Panc1 (cell line): Measurements from ENCODE around the gene TAS2R60. TPM values are rescaled to one million over a fixed set of nuclear protein-coding genes. Genes with fewer than 3 reads are reported as not detected.
"Not testable (repeated sequence)": the region's sequence is repeated elsewhere in the genome, so short reads cannot be mapped to it uniquely, and the experiment has no call there.

Experiments used
- ATAC-seq: fragments of 200-7000 bp; cut with Tn5 transposase; 2 replicates; pipeline ENCODE4 v1.9.1; 2020; ENCODE audit warnings: mild to moderate bottlenecking, moderate library complexity
- BruUV-seq: library from RNA; stranded (reverse); fragments of 400-500 nt; replicated peaks from 2 replicates; lab custom pipeline; 2021; lab: Mats Ljungman, UMichigan
- CTCF ChIA-PET: fragments of 300-600 bp; sonication (Branson Sonifier 250); formaldehyde crosslinking; loops from one replicate; lab custom pipeline; 2022; ENCODE audit warnings: antibody characterized with exemption; lab: Charles Lee
- POLR2A ChIA-PET: fragments of 300-600 bp; sonication (Branson Sonifier 250); formaldehyde crosslinking; loops from one replicate; lab custom pipeline; 2022; ENCODE audit warnings: antibody characterized with exemption; lab: Charles Lee
- DNase-seq: peaks from one replicate; pipeline ENCODE4 v3.0.0-alpha.2; 2010; ENCODE audit warnings: low read depth, low spot score
- H3K27ac ChIP-seq: 2 replicates; pipeline ENCODE4 v1.5.1; 2011; ENCODE audit warnings: mild to moderate bottlenecking, low read length, inconsistent platforms
- H3K27me3 ChIP-seq: fragments of 200-500 bp; sonication (Bioruptor generic); 2 replicates; pipeline ENCODE4 v1.6.0; 2014; ENCODE audit warnings: low read length, inconsistent platforms; ENCODE audit not compliant: control insufficient read depth, insufficient read depth
- H3K36me3 ChIP-seq: fragments of 200-500 bp; sonication (Bioruptor generic); 2 replicates; pipeline ENCODE4 v1.5.1; 2014; ENCODE audit warnings: inconsistent platforms, mild to moderate bottlenecking, low read length, moderate library complexity; ENCODE audit not compliant: control insufficient read depth, insufficient read depth
- H3K4me1 ChIP-seq: 2 replicates; pipeline ENCODE4 v1.5.1; 2011; ENCODE audit warnings: inconsistent platforms, mild to moderate bottlenecking, low read length, moderate library complexity; ENCODE audit not compliant: control insufficient read depth, insufficient read depth
- H3K4me3 ChIP-seq, 2 experiments: 2 replicates each; pipeline ENCODE4 v1.5.1; 2011 to 2012; ENCODE audit warnings: low read depth in 2 of 2, low read length in 2 of 2, mild to moderate bottlenecking in 2 of 2, inconsistent platforms in 1 of 2, moderate library complexity in 1 of 2
- H3K9me3 ChIP-seq: fragments of 200-500 bp; sonication (Bioruptor generic); 2 replicates; pipeline ENCODE4 v1.5.1; 2014; ENCODE audit warnings: low read depth, mild to moderate bottlenecking, inconsistent platforms, low read length, moderate library complexity; ENCODE audit not compliant: control insufficient read depth, insufficient read depth
- POLR2AphosphoS5 ChIP-seq: IDR thresholded peaks from 2 replicates; pipeline ENCODE4 v1.6.1; 2012; ENCODE audit warnings: mild to moderate bottlenecking, low read depth, low read length, moderate library complexity
- REST ChIP-seq, 2 experiments: IDR thresholded peaks; 2 replicates each; pipeline ENCODE4 v1.6.1; 2011 to 2012; ENCODE audit warnings: low read depth in 2 of 2, control low read depth in 1 of 2, low read length in 1 of 2, mild to moderate bottlenecking in 1 of 2, moderate library complexity in 1 of 2; ENCODE audit not compliant: insufficient read depth in 1 of 2
- SIN3A ChIP-seq: IDR thresholded peaks from 2 replicates; pipeline ENCODE4 v1.6.1; 2012; ENCODE audit warnings: low read depth, mild to moderate bottlenecking, low read length, moderate library complexity, borderline replicate concordance; ENCODE audit not compliant: insufficient read depth
- TCF7L2 ChIP-seq: IDR thresholded peaks from 2 replicates; pipeline ENCODE4 v1.6.1; 2011; ENCODE audit warnings: mild to moderate bottlenecking, low read depth, low read length, inconsistent platforms
- in situ Hi-C: cut with HindIII; loops from 2 replicates; pipeline ENCODE4 v1.10.0; 2016; ENCODE audit warnings: low sequenced_read_pairs, low pct_unique_long_range_greater_than_20kb
- intact Hi-C: fragments of 100-400 bp; cut with micrococcal nuclease; formaldehyde crosslinking; loops from one replicate; pipeline ENCODE4 v1.10.0; 2022; ENCODE audit not compliant: unreplicated experiment
- total RNA-seq: library from RNA; stranded (reverse); gene quantifications from one replicate; pipeline ENCODE4 v1.2.1, GENCODE V29; 2021; ENCODE audit not compliant: unreplicated experiment
- TF ChIP-seq, protein P1 (sequence below): fragments of 450-650 bp; IDR thresholded peaks from 2 replicates; pipeline ENCODE4 v1.5.1; 2017; ENCODE audit warnings: mild to moderate bottlenecking

TAS2R60 gene
- total RNA-seq, 1 experiment from 2014 or later, result not detected

DNA sequence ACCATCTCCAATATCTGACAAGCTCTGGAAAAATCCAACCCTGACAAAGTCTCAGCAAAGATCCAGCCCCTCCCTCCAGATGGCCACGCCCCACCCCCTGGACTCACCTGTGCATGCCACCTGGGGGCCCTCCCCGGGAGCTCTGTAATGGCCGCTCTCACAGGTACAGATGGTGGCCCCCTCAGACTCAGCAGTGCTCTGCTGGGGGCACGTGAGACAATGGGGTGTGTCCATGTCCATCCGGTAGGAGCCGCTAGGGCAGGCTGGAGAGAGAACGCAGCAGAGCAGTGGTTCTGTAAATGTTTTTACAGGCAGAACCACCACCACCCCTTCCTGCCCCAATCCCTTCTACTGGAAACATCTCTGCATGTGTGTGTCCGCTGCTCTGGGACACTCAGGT lies 44.1 kb upstream of the TAS2R60 start:
- ATAC-seq (no peak), DNase-seq (no peak)
- ChIA-PET CTCF (no interaction called here), POLR2A (no interaction called here)
- Histone ChIP-seq H3K4me3 (no peak overlapping the region), H3K4me1 (no peaks in the 10 kb centered on the region), H3K9me3 (no peaks in the 10 kb centered on the region), H3K27ac (no peak overlapping the region), H3K36me3 (no peaks in the 10 kb centered on the region), H3K27me3 (peaks cover 3% of the 10 kb centered on the region)
- intact Hi-C loops, result no loop called here
- in situ Hi-C loops, result no loop called here
- no peak for TF ChIP-seq SIN3A
- no TSS peak for BruUV-seq

DNA sequence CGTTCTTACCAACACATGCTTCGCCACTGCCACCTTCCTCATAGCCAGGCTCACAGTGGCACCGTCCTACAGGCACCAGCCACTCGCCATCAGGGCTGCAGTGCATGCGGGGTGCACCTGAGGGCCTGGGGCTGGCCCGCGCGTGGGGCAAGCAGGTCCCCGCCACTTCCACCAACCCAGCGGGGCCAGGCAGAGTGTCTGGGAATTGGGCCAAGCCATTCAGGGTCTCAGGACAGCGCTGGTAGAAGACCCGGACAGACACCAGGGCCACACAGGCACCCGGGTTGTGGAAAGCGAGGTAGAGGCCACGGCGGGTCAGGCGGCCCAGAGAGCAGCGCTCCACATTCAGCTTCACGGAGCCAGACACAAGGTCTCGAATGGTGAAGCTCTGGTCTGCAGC lies 43.6 kb upstream of the TAS2R60 start:
- Histone ChIP-seq H3K9me3 (no peaks in the 10 kb centered on the region), H3K27me3 (peaks cover 5% of the 10 kb centered on the region), H3K4me3 (no peak overlapping the region), H3K27ac (no peak overlapping the region), H3K4me1 (no peaks in the 10 kb centered on the region), H3K36me3 (no peaks in the 10 kb centered on the region)
- intact Hi-C loops, result no loop called here
- ChIA-PET POLR2A (no interaction called here), CTCF (no interaction called here)
- TF ChIP-seq, protein P1, sequence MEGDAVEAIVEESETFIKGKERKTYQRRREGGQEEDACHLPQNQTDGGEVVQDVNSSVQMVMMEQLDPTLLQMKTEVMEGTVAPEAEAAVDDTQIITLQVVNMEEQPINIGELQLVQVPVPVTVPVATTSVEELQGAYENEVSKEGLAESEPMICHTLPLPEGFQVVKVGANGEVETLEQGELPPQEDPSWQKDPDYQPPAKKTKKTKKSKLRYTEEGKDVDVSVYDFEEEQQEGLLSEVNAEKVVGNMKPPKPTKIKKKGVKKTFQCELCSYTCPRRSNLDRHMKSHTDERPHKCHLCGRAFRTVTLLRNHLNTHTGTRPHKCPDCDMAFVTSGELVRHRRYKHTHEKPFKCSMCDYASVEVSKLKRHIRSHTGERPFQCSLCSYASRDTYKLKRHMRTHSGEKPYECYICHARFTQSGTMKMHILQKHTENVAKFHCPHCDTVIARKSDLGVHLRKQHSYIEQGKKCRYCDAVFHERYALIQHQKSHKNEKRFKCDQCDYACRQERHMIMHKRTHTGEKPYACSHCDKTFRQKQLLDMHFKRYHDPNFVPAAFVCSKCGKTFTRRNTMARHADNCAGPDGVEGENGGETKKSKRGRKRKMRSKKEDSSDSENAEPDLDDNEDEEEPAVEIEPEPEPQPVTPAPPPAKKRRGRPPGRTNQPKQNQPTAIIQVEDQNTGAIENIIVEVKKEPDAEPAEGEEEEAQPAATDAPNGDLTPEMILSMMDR, result no peak
- TF ChIP-seq TCF7L2, result no peak
- in situ Hi-C loops, result no loop called here
- no TSS peak for BruUV-seq
- no peak for DNase-seq
- no peak for ATAC-seq

- DNase-seq (no peak), ATAC-seq (no peak)
- H3K4me1 ChIP-seq, result no peaks in the 10 kb centered on the region
- BruUV-seq, result no TSS peak
- no peak overlapping the region for H3K4me3 ChIP-seq
- in situ Hi-C loops (no loop called here), intact Hi-C loops (no loop called here)
- no peak overlapping the region for H3K27ac ChIP-seq
- ChIA-PET POLR2A (interaction anchor here (0.7 kb wide), 1 partner anchor 1211 kb away, joined by 3 read pairs; no protein-coding TSS in a partner anchor), CTCF (no interaction called here)
- no peaks in the 10 kb centered on the region for H3K36me3 ChIP-seq
- TF ChIP-seq TCF7L2 (no peak), REST (IDR thresholded peaks at IDR 0.05; ENCODE audit: insufficient read depth in 1 of 2, low read depth in 2 of 2, low read length in 1 of 2) (no peak), POLR2AphosphoS5 (no peak), SIN3A (no peak)
- TF ChIP-seq, protein P1, result no peak
- H3K27me3 ChIP-seq, result peaks cover 9% of the 10 kb centered on the region
- H3K9me3 ChIP-seq, result no peaks in the 10 kb centered on the region
Observed at GRCh38 chr7:143401265-143401664, 42.0 kb upstream of the TAS2R60 start.

DNA sequence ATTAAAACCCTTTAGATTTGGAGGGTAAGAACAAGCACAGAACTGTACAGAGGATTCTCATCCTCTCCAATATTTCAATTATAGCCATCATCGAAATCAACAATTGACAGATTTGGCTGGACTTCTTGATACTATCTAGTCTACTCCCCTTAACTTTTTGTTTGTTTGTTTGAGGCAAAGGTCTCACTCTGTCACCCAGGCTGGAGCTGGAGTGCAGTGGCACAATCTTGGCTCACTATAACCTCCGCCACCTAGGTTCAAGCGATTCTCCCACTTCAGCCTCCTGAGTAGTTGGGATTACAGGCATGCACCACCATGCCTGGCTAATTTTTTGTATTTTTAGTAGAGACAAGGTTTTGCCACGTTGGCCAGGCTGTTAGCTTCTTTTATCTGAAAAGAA lies 41.0 kb upstream of the TAS2R60 start:
- H3K4me1 ChIP-seq, in situ Hi-C loops, H3K4me3 ChIP-seq, CTCF ChIA-PET, DNase-seq, POLR2A ChIA-PET, H3K27ac ChIP-seq, intact Hi-C loops, BruUV-seq, H3K9me3 ChIP-seq, H3K36me3 ChIP-seq, ATAC-seq: not testable (repeated sequence)
- H3K27me3 ChIP-seq, result peaks cover 12% of the 10 kb centered on the region
